Lung (tissue), 12 donors: ENCODE data around the gene RTBDN. TPM values are rescaled to one million over a fixed set of nuclear protein-coding genes. Genes with fewer than 3 reads are reported as not detected.
A peak's percentile ranks its signal among the peaks of the same experiment; 100 is the strongest.

Experiments
- ATAC-seq: fragments of 200-7000 bp; cut with Tn5 transposase; one replicate; pipeline ENCODE4 v1.9.1; 2020; ENCODE audit warnings: moderate number of reproducible peaks; ENCODE audit not compliant: insufficient read depth, low FRiP score
- DNase-seq, 3 donors: peaks; one replicate each; pipeline ENCODE4 v3.0.0-alpha.2; 2013 to 2017
- H3K27ac ChIP-seq, 2 donors: one replicate each; pipeline ENCODE4 v1.5.1; 2013; ENCODE audit warnings: mild to moderate bottlenecking in 2 of 2, moderate library complexity in 2 of 2, control low read depth in 1 of 2, inconsistent platforms in 1 of 2, low read depth in 1 of 2, low read length in 1 of 2
- H3K27me3 ChIP-seq, 3 donors: one replicate each; pipeline ENCODE4 v1.5.1; 2013; ENCODE audit warnings: low read length in 2 of 3; ENCODE audit not compliant: control insufficient read depth in 3 of 3, insufficient read depth in 3 of 3
- H3K36me3 ChIP-seq, 4 donors: one replicate each; pipeline ENCODE4 v1.5.1; 2013; ENCODE audit warnings: low read length in 4 of 4, mild to moderate bottlenecking in 1 of 4, moderate library complexity in 1 of 4; ENCODE audit not compliant: control insufficient read depth in 4 of 4, insufficient read depth in 4 of 4
- H3K4me1 ChIP-seq, 5 donors: one replicate each; pipeline ENCODE4 v1.5.1; 2013; ENCODE audit warnings: low read length in 5 of 5, mild to moderate bottlenecking in 2 of 5, moderate library complexity in 1 of 5; ENCODE audit not compliant: control insufficient read depth in 5 of 5, insufficient read depth in 5 of 5
- H3K4me3 ChIP-seq: one replicate; pipeline ENCODE4 v1.5.1; 2013; ENCODE audit warnings: mild to moderate bottlenecking, control low read depth, moderate library complexity
- H3K9ac ChIP-seq, 2 donors: one replicate each; pipeline ENCODE4 v1.5.1; 2013; ENCODE audit warnings: low read length in 2 of 2, control low read depth in 1 of 2; ENCODE audit not compliant: insufficient read depth in 1 of 2
- H3K9me3 ChIP-seq, 4 donors: one replicate each; pipeline ENCODE4 v1.5.1; 2013; ENCODE audit warnings: low read length in 3 of 4, mild to moderate bottlenecking in 1 of 4, moderate library complexity in 1 of 4; ENCODE audit not compliant: control insufficient read depth in 4 of 4, insufficient read depth in 3 of 4
- CTCF ChIP-seq: IDR thresholded peaks from 2 replicates; pipeline ENCODE4 v1.5.1; 2012; ENCODE audit warnings: mild to moderate bottlenecking; ENCODE audit errors: control extremely low read depth, extremely low read depth
- WGBS, 2 donors: extraction: QIAGEN DNeasy Blood & Tissue Kit; methylation state at CpG; one replicate each; pipeline ENCODE4 v1.1.7; 2013; 5-methylcytosine and 5-hydroxymethylcytosine counted together
- polyA plus RNA-seq, 2 donors: library from polyadenylated mRNA; stranded (reverse); fragments of 200-250 nt; gene quantifications; one replicate each; pipeline ENCODE4 v1.2.1, GENCODE V29; 2013
- total RNA-seq, 2 donors: library from RNA; depleted of rRNA in 1 of 2; stranded (reverse); fragments of >200 nt in 1 of 2; gene quantifications; one replicate each; pipeline ENCODE4 v1.2.1, GENCODE V29; 2014 to 2021
- donor health status: control.
- donor health status: control.
- donor health status: Bipolar disorder and iron deficiency.
- donor health status: healthy.
- donor health status: DM: yes; HTN: yes; CAD: no.

Gene RTBDN
- total and polyA plus RNA-seq, 4 donors: not detected

- Histone ChIP-seq H3K36me3 (no peaks in the 10 kb centered on the region), H3K27me3 (no peaks in the 10 kb centered on the region), H3K9ac (no peak overlapping the region), H3K9me3 (no peaks in the 10 kb centered on the region), H3K4me1 (peaks cover 0 to 83% (median 43%) of the 10 kb centered on the region in 5 donors), H3K4me3 (no peak overlapping the region), H3K27ac (peak overlapping the region; percentile 34 to 87)
- no peak for ATAC-seq
- no peak for DNase-seq
- WGBS, 2 donors: 73 to 82% methylated on average over 3 of the region's 3 CpGs
- TF ChIP-seq CTCF: no peak
Measured at GRCh38 chr19:12786952-12787351, 47.4 kb downstream of the RTBDN start.

- WGBS, 2 donors: 10 to 22% methylated on average over 17 to 18 of the region's 18 CpGs
- no peaks in the 10 kb centered on the region for H3K27me3 ChIP-seq
- no peak for TF ChIP-seq CTCF
- H3K36me3 ChIP-seq: no peaks in the 10 kb centered on the region
- ATAC-seq (no peak), DNase-seq (peak; percentile 32 to 62 (median 37))
- H3K4me1 ChIP-seq: peaks cover 0 to 86% (median 43%) of the 10 kb centered on the region in 5 donors
- H3K9ac ChIP-seq: no peak overlapping the region
- no peak overlapping the region for H3K4me3 ChIP-seq
- no peaks in the 10 kb centered on the region for H3K9me3 ChIP-seq
- peak overlapping the region; percentile 34 to 87 for H3K27ac ChIP-seq
Measured at GRCh38 chr19:12786141-12786870, 48.1 kb downstream of the RTBDN start.

- Histone ChIP-seq H3K9ac (peak overlapping the region in 1 of 2 donors; percentile 30), H3K9me3 (no peaks in the 10 kb centered on the region), H3K4me3 (no peak overlapping the region), H3K27ac (peak overlapping the region; percentile 34 to 87), H3K36me3 (no peaks in the 10 kb centered on the region), H3K4me1 (peaks cover 0 to 79% (median 38%) of the 10 kb centered on the region in 5 donors), H3K27me3 (no peaks in the 10 kb centered on the region)
- 47 to 48% methylated on average over 4 of the region's 4 CpGs for WGBS, 2 donors
- no peak for TF ChIP-seq CTCF
- no peak for ATAC-seq
- DNase-seq: peak in 2 of 3 donors; percentile 13 to 38
Measured at GRCh38 chr19:12785431-12786031, 48.8 kb downstream of the RTBDN start.
